GM12891 (cell line): ENCODE results near the gene CGRRF1.
A peak's percentile ranks its signal among the peaks of the same experiment; 100 is the strongest.

Experiments
- POLR2A ChIP-seq: IDR thresholded peaks from 2 replicates; pipeline ENCODE4 v1.6.1; 2011; ENCODE audit warnings: low read depth, low read length, control low read depth
- POLR2AphosphoS5 ChIP-seq: IDR thresholded peaks from 2 replicates; pipeline ENCODE4 v1.6.1; 2011; ENCODE audit warnings: low read depth, low read length, control low read depth
- POU2F2 ChIP-seq: IDR thresholded peaks from 2 replicates; pipeline ENCODE4 v1.6.1; 2011; ENCODE audit warnings: low read depth, mild to moderate bottlenecking, control low read depth, low read length, moderate library complexity
- SPI1 ChIP-seq: IDR thresholded peaks from 2 replicates; pipeline ENCODE4 v1.6.1; 2011; ENCODE audit warnings: low read depth, low read length, control low read depth
- TAF1 ChIP-seq: IDR thresholded peaks from 2 replicates; pipeline ENCODE4 v1.6.1; 2011; ENCODE audit warnings: low read depth, low read length, control low read depth

DNA sequence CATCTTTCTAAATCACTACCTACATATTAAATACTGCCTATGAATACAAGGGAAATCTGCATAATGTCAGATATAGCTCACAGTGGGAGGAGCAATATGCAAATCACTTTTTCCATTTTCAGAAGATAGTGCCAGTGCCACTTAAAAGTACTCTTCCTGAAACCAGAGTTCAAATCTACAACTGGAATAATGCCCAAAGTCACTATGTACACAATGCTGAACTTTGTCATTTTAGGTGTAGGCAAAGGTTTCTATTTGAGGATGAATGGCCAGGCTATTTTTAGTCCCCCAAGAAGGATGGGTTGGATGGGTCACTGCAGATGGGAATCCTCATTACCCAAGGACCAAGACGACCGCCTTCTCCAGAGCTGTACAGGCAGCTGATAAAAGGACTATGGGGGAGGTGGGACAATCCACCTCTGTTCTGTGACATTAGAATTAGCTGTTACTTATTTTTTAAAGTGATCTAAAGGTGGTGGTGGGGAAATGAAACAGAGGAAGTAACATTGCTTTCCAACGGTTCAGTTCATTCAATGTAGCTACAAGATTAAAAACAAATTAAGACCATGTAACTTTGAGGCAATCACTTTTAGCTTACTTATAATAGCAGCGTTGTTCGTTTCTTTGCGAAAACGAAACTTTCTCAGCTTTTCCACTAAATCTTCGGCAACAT lies 26.5 kb upstream of the CGRRF1 start:
- TF ChIP-seq POLR2A (no peak), POLR2AphosphoS5 (no peak), TAF1 (no peak), POU2F2 (no peak), SPI1 (peak; percentile 39)
